H54 (cell line): ENCODE results near the gene ZSWIM4.

Experiments used
- DNase-seq: peaks from one replicate; pipeline ENCODE4 v3.0.0; 2011; ENCODE audit warnings: low spot score, mixed read lengths; ENCODE audit not compliant: insufficient read length
- FAIRE-seq: peaks from 3 replicates; lab custom pipeline; 2011; peaks lifted over from hg19 to GRCh38; lab: Jason Lieb, UNC
- POLR2A ChIP-seq: IDR thresholded peaks from 2 replicates; pipeline ENCODE4 v1.6.1; 2011; ENCODE audit warnings: low read depth, mild to moderate bottlenecking, low read length

The ZSWIM4 gene

GRCh38 chr19:13826652-13827235 lies 31.5 kb downstream of the ZSWIM4 start:
- FAIRE-seq (no peak), DNase-seq (no peak)
- TF ChIP-seq POLR2A = no peak

- TF ChIP-seq POLR2A = no peak
- no peak for DNase-seq
- no peak for FAIRE-seq
Observed at GRCh38 chr19:13827656-13828055, 32.4 kb downstream of the ZSWIM4 start.

- DNase-seq = no peak
- FAIRE-seq = no peak
- no peak for TF ChIP-seq POLR2A
Observed at GRCh38 chr19:13830114-13830740, 35.0 kb downstream of the ZSWIM4 start.

GRCh38 chr19:13830741-13831536 lies 35.7 kb downstream of the ZSWIM4 start:
- no peak for TF ChIP-seq POLR2A
- DNase-seq (no peak), FAIRE-seq (no peak)

GRCh38 chr19:13831537-13832467 lies 36.6 kb downstream of the ZSWIM4 start:
- DNase-seq (no peak), FAIRE-seq (no peak)
- TF ChIP-seq POLR2A = no peak

GRCh38 chr19:13833330-13834243 lies 38.3 kb downstream of the ZSWIM4 start:
- FAIRE-seq (no peak), DNase-seq (peak; percentile 82)
- no peak for TF ChIP-seq POLR2A

- DNase-seq = no peak
- no peak for FAIRE-seq
Observed at GRCh38 chr19:13834244-13835069, 39.2 kb downstream of the ZSWIM4 start.

GRCh38 chr19:13835791-13836723 lies 40.8 kb downstream of the ZSWIM4 start:
- DNase-seq (no peak), FAIRE-seq (no peak)
- no peak for TF ChIP-seq POLR2A

More at GRCh38 chr19:13834244-13835069, 39.2 kb downstream of the ZSWIM4 start:
- TF ChIP-seq POLR2A = no peak

- FAIRE-seq = no peak
- DNase-seq = no peak
- TF ChIP-seq POLR2A = peak; percentile 35; the same call in 1 of the 2 replicates
Observed at GRCh38 chr19:13838435-13839129, 43.3 kb downstream of the ZSWIM4 start.

- DNase-seq (no peak), FAIRE-seq (no peak)
Observed at GRCh38 chr19:13839130-13839937, 44.1 kb downstream of the ZSWIM4 start.

More at GRCh38 chr19:13839130-13839937, 44.1 kb downstream of the ZSWIM4 start:
- TF ChIP-seq POLR2A = peak; percentile 6; the same call in 1 of the 2 replicates
